Esophagus muscularis mucosa (tissue), 4 donors: Measurements from ENCODE around the gene DOCK10. TPM values are rescaled to one million over a fixed set of nuclear protein-coding genes. Genes with fewer than 3 reads are reported as not detected.
A peak's percentile ranks its signal among the peaks of the same experiment; 100 is the strongest.

ENCODE experiments used
- DNase-seq: peaks from one replicate; pipeline ENCODE4 v3.0.0-alpha.2; 2017; ENCODE audit errors: extremely low spot score
- H3K27ac ChIP-seq, 4 donors: fragments of 200-600 bp; sonication (generic); replicated peaks in 1 of 4; 1 replicate in 3 of 4; 2 replicates in 1 of 4; pipeline ENCODE4 v1.5.1; 2016 to 2019; ENCODE audit warnings: mild to moderate bottlenecking in 1 of 4
- H3K27me3 ChIP-seq, 4 donors: fragments of 200-600 bp; sonication (generic); one replicate each; pipeline versions ENCODE4 v1.5.1 to v1.6.0; 2016 to 2019
- H3K36me3 ChIP-seq, 4 donors: fragments of 200-600 bp; sonication (generic); one replicate each; pipeline ENCODE4 v1.5.1; 2016 to 2019
- H3K4me1 ChIP-seq, 4 donors: fragments of 200-600 bp; sonication (generic); one replicate each; pipeline ENCODE4 v1.5.1; 2016 to 2019
- H3K4me3 ChIP-seq, 4 donors: fragments of 200-600 bp; sonication (generic); 1 replicate in 2 of 4; 2 replicates in 2 of 4; pipeline ENCODE4 v1.5.1; 2016 to 2019; ENCODE audit warnings: mild to moderate bottlenecking in 4 of 4, moderate library complexity in 1 of 4
- H3K9me3 ChIP-seq, 4 donors: fragments of 200-600 bp; sonication (generic); 1 replicate in 3 of 4; 2 replicates in 1 of 4; pipeline ENCODE4 v1.5.1; 2016 to 2019
- EP300 ChIP-seq: sonication (generic); formaldehyde crosslinking; IDR thresholded peaks from one replicate; pipeline ENCODE4 v1.6.1; 2017; ENCODE audit warnings: antibody characterized with exemption
- POLR2A ChIP-seq: fragments of 450-650 bp; IDR thresholded peaks from one replicate; pipeline ENCODE4 v1.6.1; 2017; ENCODE audit warnings: antibody characterized with exemption, moderate library complexity, mild to moderate bottlenecking, low read depth
- POLR2AphosphoS5 ChIP-seq, 2 donors: sonication (generic); formaldehyde crosslinking; IDR thresholded peaks; one replicate each; pipeline ENCODE4 v1.6.1; 2017; ENCODE audit warnings: antibody characterized with exemption in 2 of 2
- WGBS: methylation state at CpG from one replicate; pipeline ENCODE4 v1.1.5; 2018; 5-methylcytosine and 5-hydroxymethylcytosine counted together
- intact Hi-C: fragments of 100-400 bp; cut with DNase I; formaldehyde crosslinking; loops from one replicate; pipeline ENCODE4 v1.15.1; 2023
- total RNA-seq, 4 donors: library from RNA; depleted of rRNA; stranded (reverse); fragments of >200 nt; gene quantifications; one replicate each; pipeline versions ENCODE4 v1.1.0 to v1.2.1, GENCODE V29; 2016
- TF ChIP-seq, protein P1 (sequence below), 3 experiments: fragments of 200-600 bp in 2 of 3; fragments of 450-650 bp in 1 of 3; sonication (generic) in 2 of 3; IDR thresholded peaks; one replicate each; pipeline ENCODE4 v1.5.1; 2017 to 2019; ENCODE audit warnings: antibody characterized with exemption in 3 of 3, mild to moderate bottlenecking in 2 of 3, moderate library complexity in 1 of 3

DOCK10 gene
- total RNA-seq, 4 donors from 2014 or later = 1.9 to 11.6 (median 6.3) TPM

DNA sequence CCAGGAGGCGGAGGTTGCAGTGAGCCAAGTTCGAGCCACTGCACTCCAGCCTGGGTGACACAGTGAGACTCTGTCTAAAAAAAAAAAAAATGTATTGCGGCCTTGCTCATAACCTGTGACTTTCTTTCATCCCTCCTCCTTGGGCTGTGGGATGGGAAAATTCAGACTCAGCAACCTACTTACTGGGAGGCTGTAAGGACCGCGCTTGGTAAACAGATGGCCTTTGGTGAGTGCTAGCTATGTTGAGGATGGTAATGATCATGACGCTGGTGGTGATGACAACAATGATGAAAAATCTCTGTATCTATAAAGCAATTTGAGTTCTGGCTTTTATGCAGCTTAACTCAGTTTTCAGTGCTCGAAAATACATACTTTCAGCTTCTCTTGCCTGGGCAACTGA, 261.4 kb downstream of the DOCK10 start:
- WGBS = 86% methylated on average over 7 of the region's 7 CpGs
- intact Hi-C loops = no loop called here
- DNase-seq = no peak
- Histone ChIP-seq H3K36me3 (no peaks in the 10 kb centered on the region), H3K27ac (no peak overlapping the region), H3K4me3 (no peak overlapping the region), H3K9me3 (no peaks in the 10 kb centered on the region), H3K27me3 (no peaks in the 10 kb centered on the region), H3K4me1 (no peaks in the 10 kb centered on the region)
- TF ChIP-seq POLR2A = no peak
- no peak for TF ChIP-seq POLR2AphosphoS5 (IDR thresholded peaks at IDR 0.05)
- TF ChIP-seq EP300 = no peak
- TF ChIP-seq, protein P1, sequence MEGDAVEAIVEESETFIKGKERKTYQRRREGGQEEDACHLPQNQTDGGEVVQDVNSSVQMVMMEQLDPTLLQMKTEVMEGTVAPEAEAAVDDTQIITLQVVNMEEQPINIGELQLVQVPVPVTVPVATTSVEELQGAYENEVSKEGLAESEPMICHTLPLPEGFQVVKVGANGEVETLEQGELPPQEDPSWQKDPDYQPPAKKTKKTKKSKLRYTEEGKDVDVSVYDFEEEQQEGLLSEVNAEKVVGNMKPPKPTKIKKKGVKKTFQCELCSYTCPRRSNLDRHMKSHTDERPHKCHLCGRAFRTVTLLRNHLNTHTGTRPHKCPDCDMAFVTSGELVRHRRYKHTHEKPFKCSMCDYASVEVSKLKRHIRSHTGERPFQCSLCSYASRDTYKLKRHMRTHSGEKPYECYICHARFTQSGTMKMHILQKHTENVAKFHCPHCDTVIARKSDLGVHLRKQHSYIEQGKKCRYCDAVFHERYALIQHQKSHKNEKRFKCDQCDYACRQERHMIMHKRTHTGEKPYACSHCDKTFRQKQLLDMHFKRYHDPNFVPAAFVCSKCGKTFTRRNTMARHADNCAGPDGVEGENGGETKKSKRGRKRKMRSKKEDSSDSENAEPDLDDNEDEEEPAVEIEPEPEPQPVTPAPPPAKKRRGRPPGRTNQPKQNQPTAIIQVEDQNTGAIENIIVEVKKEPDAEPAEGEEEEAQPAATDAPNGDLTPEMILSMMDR (IDR thresholded peaks at IDR 0.05) = no peak

DNA sequence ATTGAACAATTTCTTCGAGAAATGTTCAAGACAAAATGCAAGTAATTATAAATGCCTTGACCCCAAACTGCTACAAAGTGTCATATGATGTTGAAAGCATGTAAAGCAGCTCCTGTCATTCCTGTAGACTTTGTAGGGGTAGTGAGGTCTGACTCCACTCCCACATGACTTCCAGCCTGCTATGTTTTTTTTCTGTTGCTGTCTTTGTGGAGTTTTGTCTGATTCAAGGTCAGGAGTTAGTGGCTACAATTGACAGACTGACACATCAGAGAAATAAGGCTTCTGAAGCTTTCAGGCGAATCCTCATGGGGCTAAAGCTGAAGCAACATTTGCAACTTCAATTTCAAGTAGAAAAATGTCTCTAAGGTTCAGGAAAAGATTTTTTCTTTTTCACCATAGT, 262.2 kb downstream of the DOCK10 start:
- DNase-seq = no peak
- H3K9me3 ChIP-seq = no peaks in the 10 kb centered on the region
- no peak overlapping the region for H3K27ac ChIP-seq
- H3K36me3 ChIP-seq = no peaks in the 10 kb centered on the region
- no peak overlapping the region for H3K4me3 ChIP-seq
- no peak for TF ChIP-seq POLR2AphosphoS5 (IDR thresholded peaks at IDR 0.05)
- TF ChIP-seq, protein P1 (IDR thresholded peaks at IDR 0.05) = no peak
- H3K4me1 ChIP-seq = no peaks in the 10 kb centered on the region
- H3K27me3 ChIP-seq = no peaks in the 10 kb centered on the region
- intact Hi-C loops = no loop called here
- 82% methylated on average over 2 of the region's 2 CpGs for WGBS

DNA sequence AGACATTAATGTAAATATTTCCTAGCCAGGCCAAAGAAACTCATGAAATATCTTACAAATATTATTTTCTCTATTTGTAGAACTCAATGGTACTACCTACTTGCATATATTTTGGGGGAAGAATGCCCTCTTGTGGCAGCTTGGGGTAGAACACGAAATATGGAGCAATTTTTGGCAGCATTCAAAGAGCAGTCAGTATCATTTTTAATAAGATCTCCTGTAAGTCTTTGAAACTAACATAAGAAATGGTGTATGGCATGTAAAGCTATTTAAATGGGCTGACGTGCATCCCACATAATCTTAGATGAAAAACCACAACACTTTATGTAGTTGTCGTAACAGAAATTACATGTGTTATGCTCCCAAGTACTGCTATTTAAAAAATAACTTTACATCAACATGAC, 263.8 kb downstream of the DOCK10 start:
- no peak for DNase-seq

DNA sequence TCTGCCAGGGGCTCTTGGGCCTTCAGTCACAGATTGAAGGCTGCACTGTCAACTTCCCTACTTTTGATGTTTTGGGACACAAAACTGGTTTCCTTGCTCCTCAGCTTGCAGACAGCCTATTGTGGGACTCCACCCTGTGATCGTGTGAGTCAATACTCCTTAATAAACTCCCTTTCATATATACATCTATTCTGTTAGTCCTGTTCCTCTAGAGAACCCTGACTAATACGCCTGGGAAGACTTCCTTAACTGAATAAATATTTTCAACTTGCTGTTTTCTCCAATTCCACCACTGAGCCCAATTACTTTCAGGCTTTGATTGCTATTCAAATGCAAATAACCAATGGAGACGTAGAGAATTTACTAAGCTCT, 264.7 kb downstream of the DOCK10 start:
- H3K36me3 ChIP-seq = no peaks in the 10 kb centered on the region
- WGBS = 89% methylated on average over 3 of the region's 3 CpGs
- no peaks in the 10 kb centered on the region for H3K4me1 ChIP-seq
- no peaks in the 10 kb centered on the region for H3K9me3 ChIP-seq
- no peak overlapping the region for H3K27ac ChIP-seq
- no peak for TF ChIP-seq EP300
- H3K4me3 ChIP-seq = no peak overlapping the region
- DNase-seq = no peak
- H3K27me3 ChIP-seq = no peaks in the 10 kb centered on the region
- intact Hi-C loops = loop anchor here (10.0 kb wide), 1 partner anchor 423 kb away; no protein-coding TSS in a partner anchor

More for the DNA sequence above, 263.8 kb downstream of the DOCK10 start:
- H3K9me3 ChIP-seq = no peaks in the 10 kb centered on the region
- 42% methylated on average over 3 of the region's 3 CpGs for WGBS
- TF ChIP-seq, protein P1 (IDR thresholded peaks at IDR 0.05) = peak; percentile 61 to 80 (median 71)
- TF ChIP-seq POLR2A = no peak
- no peaks in the 10 kb centered on the region for H3K36me3 ChIP-seq
- no peak overlapping the region for H3K27ac ChIP-seq
- H3K4me3 ChIP-seq = no peak overlapping the region
- intact Hi-C loops = loop anchor here (10.0 kb wide), 1 partner anchor 424 kb away; no protein-coding TSS in a partner anchor
- H3K4me1 ChIP-seq = no peaks in the 10 kb centered on the region
- H3K27me3 ChIP-seq = no peaks in the 10 kb centered on the region

DNA sequence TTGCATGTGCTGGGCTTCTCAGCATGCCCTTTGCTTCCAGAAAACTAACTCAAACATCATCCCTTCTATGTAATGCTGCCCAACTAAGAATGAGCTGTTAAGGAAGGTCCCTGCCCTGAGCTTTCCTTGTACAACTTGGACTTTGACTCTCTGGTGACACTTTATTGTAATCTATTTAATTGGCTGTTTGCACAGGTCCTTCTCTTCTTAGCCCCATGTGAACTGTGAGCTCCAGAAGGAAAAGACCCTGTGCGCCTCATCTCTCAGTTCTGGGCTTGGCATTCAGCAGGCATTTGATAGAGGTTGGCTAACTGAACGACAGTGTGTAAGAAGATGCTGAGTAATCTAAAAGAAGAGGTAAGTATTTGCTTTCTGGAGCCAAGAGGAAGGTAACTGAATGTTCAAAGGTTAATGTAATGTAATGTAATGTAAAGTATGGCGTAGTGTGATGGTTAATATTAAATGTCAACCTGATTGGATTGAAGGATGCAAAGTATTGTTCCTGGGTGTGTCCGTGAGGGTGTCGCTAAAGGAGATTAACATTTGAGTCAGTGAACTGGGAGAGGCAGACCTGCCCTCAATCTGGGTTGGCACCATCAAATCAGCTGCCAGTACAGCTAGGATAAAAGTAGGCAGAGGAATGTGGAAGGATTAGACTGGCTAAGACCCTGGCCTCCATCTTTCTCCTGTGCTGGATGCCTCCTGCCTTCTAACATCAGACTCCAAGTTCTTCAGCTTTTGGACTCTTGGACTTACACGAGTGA, 265.3 kb downstream of the DOCK10 start:
- DNase-seq = no peak
- no peak overlapping the region for H3K27ac ChIP-seq
- H3K9me3 ChIP-seq = no peaks in the 10 kb centered on the region
- TF ChIP-seq EP300 (no peak), POLR2AphosphoS5 (IDR thresholded peaks at IDR 0.05) (no peak), POLR2A (no peak)
- TF ChIP-seq, protein P1 (IDR thresholded peaks at IDR 0.05) = no peak
- 87% methylated on average over 6 of the region's 6 CpGs for WGBS
- no peak overlapping the region for H3K4me3 ChIP-seq
- no peaks in the 10 kb centered on the region for H3K36me3 ChIP-seq
- no peaks in the 10 kb centered on the region for H3K4me1 ChIP-seq
- intact Hi-C loops = loop anchor here (10.0 kb wide), 1 partner anchor 422 kb away; no protein-coding TSS in a partner anchor
- H3K27me3 ChIP-seq = no peaks in the 10 kb centered on the region
